Prostate gland (tissue), 2 donors: ENCODE data around the gene REEP3.

Experiments used
- CTCF ChIP-seq, 4 experiments: fragments of 200-600 bp in 2 of 4; fragments of 450-650 bp in 2 of 4; sonication (generic) in 2 of 4; IDR thresholded peaks; 1 replicate in 3 of 4; 2 replicates in 1 of 4; pipeline ENCODE4 v1.5.1; 2016 to 2019; ENCODE audit warnings: antibody characterized with exemption in 4 of 4, mild to moderate bottlenecking in 2 of 4, moderate library complexity in 2 of 4
- POLR2A ChIP-seq: fragments of 450-650 bp; IDR thresholded peaks from one replicate; pipeline ENCODE4 v1.6.1; 2016; ENCODE audit warnings: antibody characterized with exemption, mild to moderate bottlenecking

- TF ChIP-seq POLR2A (no peak), CTCF (IDR thresholded peaks at IDR 0.05) (no peak)
Measured at GRCh38 chr10:63534723-63535122, 13.5 kb downstream of the REEP3 start.
